NCI-H187 treated with DMSO at 0.1 percent for 48 hours (cell line): ENCODE results near the gene OTOF.
A peak's percentile ranks its signal among the peaks of the same experiment; 100 is the strongest.
"Not testable (repeated sequence)": the region's sequence is repeated elsewhere in the genome, so short reads cannot be mapped to it uniquely, and the experiment has no call there.

Experiments
- DNase-seq: peaks from one replicate; lab custom pipeline; 2025; lab: John Stamatoyannopoulos, UW

Gene OTOF

GRCh38 chr2:26479789-26480565 lies 2.1 kb upstream of the OTOF start:
- no peak for DNase-seq

- no peak for DNase-seq
Observed at GRCh38 chr2:26479131-26479788, 1.3 kb upstream of the OTOF start.

GRCh38 chr2:26478366-26478765 lies 442 bp upstream of the OTOF start:
- no peak for DNase-seq

- DNase-seq = no peak
Observed at GRCh38 chr2:26477126-26477910, 606 bp downstream of the OTOF start.

GRCh38 chr2:26475832-26476501 lies 2.0 kb downstream of the OTOF start:
- no peak for DNase-seq

- DNase-seq = no peak
Observed at GRCh38 chr2:26475037-26475436, 2.9 kb downstream of the OTOF start.

- DNase-seq = no peak
Observed at GRCh38 chr2:26474261-26474785, 3.6 kb downstream of the OTOF start.

- DNase-seq = no peak
Observed at GRCh38 chr2:26473796-26474195, 4.1 kb downstream of the OTOF start.

- no peak for DNase-seq
Observed at GRCh38 chr2:26472821-26473655, 4.9 kb downstream of the OTOF start.

GRCh38 chr2:26471766-26472706 lies 5.9 kb downstream of the OTOF start:
- DNase-seq = no peak

- DNase-seq = no peak
Observed at GRCh38 chr2:26471289-26471688, 6.6 kb downstream of the OTOF start.

GRCh38 chr2:26470601-26471260 lies 7.2 kb downstream of the OTOF start:
- DNase-seq = no peak

- DNase-seq = no peak
Observed at GRCh38 chr2:26469955-26470354, 8.0 kb downstream of the OTOF start.

GRCh38 chr2:26469092-26469710 lies 8.7 kb downstream of the OTOF start:
- DNase-seq = peak; percentile 60

GRCh38 chr2:26468544-26468943 lies 9.4 kb downstream of the OTOF start:
- DNase-seq = not testable (repeated sequence)

GRCh38 chr2:26466662-26467310 lies 11.1 kb downstream of the OTOF start:
- no peak for DNase-seq

GRCh38 chr2:26465981-26466471 lies 11.9 kb downstream of the OTOF start:
- no peak for DNase-seq

GRCh38 chr2:26465266-26465925 lies 12.5 kb downstream of the OTOF start:
- no peak for DNase-seq
